ENCODE data around the gene JAK1.
A peak's percentile ranks its signal among the peaks of the same experiment; 100 is the strongest.
"Not testable (repeated sequence)": the region's sequence is repeated elsewhere in the genome, so short reads cannot be mapped to it uniquely, and the experiment has no call there.

The JAK1 gene

DNA sequence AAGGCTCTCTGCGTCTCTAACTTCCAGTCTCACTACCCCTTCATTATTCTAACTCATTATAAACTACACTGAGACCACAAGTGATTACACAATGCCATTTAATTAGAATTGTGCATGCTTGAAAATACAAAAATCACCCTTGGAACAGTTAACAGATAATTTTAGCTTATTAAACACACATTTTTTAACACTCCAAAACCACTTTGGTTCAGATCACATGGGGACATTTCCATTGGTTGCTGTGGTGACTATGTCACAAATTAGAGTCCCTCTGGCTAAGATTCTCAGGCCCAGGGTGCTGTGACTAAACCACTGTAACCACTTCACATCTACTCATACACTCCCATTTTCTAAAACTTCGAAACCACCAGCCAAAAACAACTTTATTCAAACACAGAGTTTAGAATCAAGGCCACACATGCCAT, 43.0 kb downstream of the JAK1 start:
- H3K18ac ChIP-seq (ENCODE audit: low read length), result no peak overlapping the region
- no peak overlapping the region for H3K27ac ChIP-seq (ENCODE audit: low read depth, low read length)

DNA sequence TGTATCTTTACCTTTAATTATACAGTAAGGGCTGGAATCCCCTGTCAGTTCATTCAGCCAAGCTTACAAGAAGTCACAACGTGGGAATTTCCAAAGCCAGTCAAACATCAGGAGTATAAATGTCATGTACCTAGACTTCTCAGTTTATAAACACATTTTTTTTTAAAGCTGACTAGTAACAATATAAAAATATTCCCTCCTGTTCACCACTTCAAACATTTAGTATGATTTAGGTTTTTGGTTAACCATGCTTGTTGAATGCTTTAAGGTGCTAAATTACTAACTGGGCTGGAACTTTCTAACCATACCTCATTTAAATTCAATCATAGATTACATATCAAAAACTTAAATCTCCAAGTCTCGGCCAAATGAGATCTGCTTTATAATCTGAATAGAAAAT, 44.0 kb downstream of the JAK1 start:
- Histone ChIP-seq H3K4me3 (ENCODE audit: low read length) (no peak overlapping the region), H2BK15ac (replicated peaks; ENCODE audit: low read depth) (no peak overlapping the region), H3K9ac (ENCODE audit: low read length) (no peak overlapping the region), H3K23ac (ENCODE audit: low read length) (no peak overlapping the region), H4K5ac (ENCODE audit: low read length) (no peak overlapping the region), H3K4me2 (ENCODE audit: low read length) (no peak overlapping the region), H3K4me1 (ENCODE audit: control insufficient read depth, low read depth, low read length) (peaks cover 5% of the 10 kb centered on the region), H3K18ac (ENCODE audit: low read length) (no peak overlapping the region), H3K4ac (ENCODE audit: low read depth, low read length) (no peak overlapping the region), H3K79me2 (ENCODE audit: control insufficient read depth, insufficient read depth, low read length) (no peaks in the 10 kb centered on the region), H3K27ac (ENCODE audit: low read depth, low read length) (no peak overlapping the region), H3K56ac (ENCODE audit: low read length) (no peak overlapping the region), H4K8ac (ENCODE audit: low read depth, low read length) (no peak overlapping the region), H2BK120ac (ENCODE audit: low read depth, low read length) (no peak overlapping the region), H2AK5ac (ENCODE audit: low read length) (no peak overlapping the region), H3K79me1 (ENCODE audit: low read length) (peaks cover 2% of the 10 kb centered on the region), H3K36me3 (ENCODE audit: control insufficient read depth, insufficient read depth, low read length) (no peaks in the 10 kb centered on the region), H3K27me3 (ENCODE audit: insufficient read depth, low read length, poor library complexity) (no peaks in the 10 kb centered on the region), H2BK5ac (ENCODE audit: low read length) (no peak overlapping the region)
- no peak for DNase-seq
- no CpG with 5 or more reads among the region's 2 CpGs for WGBS (ENCODE audit: extremely low coverage, insufficient coverage, low lambda C conversion rate)

More for the DNA sequence above, 43.0 kb downstream of the JAK1 start:
- Histone ChIP-seq H3K27me3 (ENCODE audit: insufficient read depth, low read length, poor library complexity) (no peaks in the 10 kb centered on the region), H3K79me1 (ENCODE audit: low read length) (peaks cover 2% of the 10 kb centered on the region), H3K4ac (ENCODE audit: low read depth, low read length) (no peak overlapping the region), H3K4me3 (ENCODE audit: low read length) (no peak overlapping the region), H2BK15ac (replicated peaks; ENCODE audit: low read depth) (no peak overlapping the region), H2BK5ac (ENCODE audit: low read length) (no peak overlapping the region), H4K5ac (ENCODE audit: low read length) (no peak overlapping the region), H3K23ac (ENCODE audit: low read length) (no peak overlapping the region), H3K4me2 (ENCODE audit: low read length) (no peak overlapping the region), H2AK5ac (ENCODE audit: low read length) (no peak overlapping the region), H3K79me2 (ENCODE audit: control insufficient read depth, insufficient read depth, low read length) (no peaks in the 10 kb centered on the region), H3K9ac (ENCODE audit: low read length) (no peak overlapping the region), H3K36me3 (ENCODE audit: control insufficient read depth, insufficient read depth, low read length) (no peaks in the 10 kb centered on the region), H3K4me1 (ENCODE audit: control insufficient read depth, low read depth, low read length) (no peaks in the 10 kb centered on the region), H3K56ac (ENCODE audit: low read length) (no peak overlapping the region), H2BK120ac (ENCODE audit: low read depth, low read length) (no peak overlapping the region), H4K8ac (ENCODE audit: low read depth, low read length) (no peak overlapping the region)
- DNase-seq, result no peak
- WGBS (ENCODE audit: extremely low coverage, insufficient coverage, low lambda C conversion rate), result 100% methylated on average over 1 of the region's 2 CpGs

DNA sequence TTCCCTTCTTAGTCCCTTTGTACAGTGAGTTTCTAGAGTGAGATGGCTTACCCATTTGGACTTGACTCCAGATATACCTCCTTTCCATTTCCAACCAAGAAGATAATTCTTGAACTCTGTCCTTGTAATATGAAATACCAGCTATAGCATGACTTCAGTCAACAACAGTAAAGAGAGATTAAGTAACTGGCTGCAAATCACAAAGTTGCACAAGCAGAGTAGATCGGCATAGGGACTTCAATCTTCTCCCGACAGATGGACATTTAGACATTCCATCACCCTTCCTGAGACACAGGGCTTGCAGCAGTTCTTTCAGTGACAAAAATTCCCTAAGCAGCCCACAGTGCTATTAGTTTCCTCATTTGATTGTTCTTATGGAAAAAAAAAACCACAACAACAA, 44.6 kb downstream of the JAK1 start:
- Histone ChIP-seq H4K5ac (ENCODE audit: low read length) (no peak overlapping the region), H3K23ac (ENCODE audit: low read length) (no peak overlapping the region), H3K27ac (ENCODE audit: low read depth, low read length) (no peak overlapping the region), H2BK120ac (ENCODE audit: low read depth, low read length) (no peak overlapping the region), H2BK5ac (ENCODE audit: low read length) (no peak overlapping the region), H4K8ac (ENCODE audit: low read depth, low read length) (no peak overlapping the region), H3K4me1 (ENCODE audit: control insufficient read depth, low read depth, low read length) (peaks cover 6% of the 10 kb centered on the region), H3K9ac (ENCODE audit: low read length) (no peak overlapping the region), H3K4me2 (ENCODE audit: low read length) (no peak overlapping the region), H3K79me2 (ENCODE audit: control insufficient read depth, insufficient read depth, low read length) (no peaks in the 10 kb centered on the region), H3K27me3 (ENCODE audit: insufficient read depth, low read length, poor library complexity) (no peaks in the 10 kb centered on the region), H3K36me3 (ENCODE audit: control insufficient read depth, insufficient read depth, low read length) (no peaks in the 10 kb centered on the region), H3K18ac (ENCODE audit: low read length) (no peak overlapping the region), H3K4me3 (ENCODE audit: low read length) (no peak overlapping the region), H2BK15ac (replicated peaks; ENCODE audit: low read depth) (no peak overlapping the region), H3K56ac (ENCODE audit: low read length) (no peak overlapping the region), H2AK5ac (ENCODE audit: low read length) (no peak overlapping the region), H3K4ac (ENCODE audit: low read depth, low read length) (no peak overlapping the region), H3K79me1 (ENCODE audit: low read length) (peaks cover under 1% of the 10 kb centered on the region)
- no peak for DNase-seq
- no CpG with 5 or more reads among the region's 2 CpGs for WGBS (ENCODE audit: extremely low coverage, insufficient coverage, low lambda C conversion rate)

DNA sequence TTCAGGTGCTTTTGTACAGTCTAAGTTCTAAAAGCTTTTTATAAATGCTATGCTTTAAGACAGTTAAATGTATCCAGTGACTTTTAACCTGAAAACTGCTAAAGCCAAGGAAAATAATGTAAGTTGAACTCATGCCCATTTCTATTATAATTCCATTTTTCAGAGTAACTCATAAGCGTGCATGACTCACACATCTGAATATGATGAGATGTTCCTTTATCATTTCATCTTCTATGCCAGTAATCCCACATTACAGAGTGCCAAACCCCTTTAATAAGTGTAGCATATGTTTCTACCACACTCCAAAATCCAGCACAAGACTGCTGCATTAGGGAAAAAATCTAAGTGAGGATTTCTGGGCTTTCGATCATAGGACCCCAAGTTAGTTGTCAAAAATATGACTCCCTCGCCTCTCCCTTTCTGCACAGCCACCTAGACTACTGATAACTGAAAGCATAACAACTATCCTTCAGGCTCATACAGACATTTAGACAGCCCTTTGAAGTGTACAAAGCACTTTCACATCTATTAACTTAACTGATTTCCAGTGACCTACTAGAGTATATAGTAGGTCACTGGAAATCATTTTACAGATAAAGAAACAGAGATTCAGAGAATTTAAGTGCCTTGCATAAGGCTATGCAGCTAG, 45.3 kb downstream of the JAK1 start:
- Histone ChIP-seq H3K9ac (ENCODE audit: low read length) (no peak overlapping the region), H2BK15ac (replicated peaks; ENCODE audit: low read depth) (no peak overlapping the region), H3K27me3 (ENCODE audit: insufficient read depth, low read length, poor library complexity) (no peaks in the 10 kb centered on the region), H3K4ac (ENCODE audit: low read depth, low read length) (no peak overlapping the region), H3K36me3 (ENCODE audit: control insufficient read depth, insufficient read depth, low read length) (no peaks in the 10 kb centered on the region), H3K23ac (ENCODE audit: low read length) (no peak overlapping the region), H3K4me1 (ENCODE audit: control insufficient read depth, low read depth, low read length) (peaks cover 6% of the 10 kb centered on the region), H2AK5ac (ENCODE audit: low read length) (no peak overlapping the region), H3K4me2 (ENCODE audit: low read length) (no peak overlapping the region), H3K79me2 (ENCODE audit: control insufficient read depth, insufficient read depth, low read length) (no peaks in the 10 kb centered on the region), H3K79me1 (ENCODE audit: low read length) (no peaks in the 10 kb centered on the region), H4K5ac (ENCODE audit: low read length) (no peak overlapping the region), H2BK5ac (ENCODE audit: low read length) (no peak overlapping the region), H2BK120ac (ENCODE audit: low read depth, low read length) (no peak overlapping the region), H3K56ac (ENCODE audit: low read length) (no peak overlapping the region), H3K27ac (ENCODE audit: low read depth, low read length) (no peak overlapping the region), H3K4me3 (ENCODE audit: low read length) (no peak overlapping the region), H3K18ac (ENCODE audit: low read length) (no peak overlapping the region), H4K8ac (ENCODE audit: low read depth, low read length) (no peak overlapping the region)
- DNase-seq, result no peak
- no CpG with 5 or more reads among the region's 3 CpGs for WGBS (ENCODE audit: extremely low coverage, insufficient coverage, low lambda C conversion rate)

DNA sequence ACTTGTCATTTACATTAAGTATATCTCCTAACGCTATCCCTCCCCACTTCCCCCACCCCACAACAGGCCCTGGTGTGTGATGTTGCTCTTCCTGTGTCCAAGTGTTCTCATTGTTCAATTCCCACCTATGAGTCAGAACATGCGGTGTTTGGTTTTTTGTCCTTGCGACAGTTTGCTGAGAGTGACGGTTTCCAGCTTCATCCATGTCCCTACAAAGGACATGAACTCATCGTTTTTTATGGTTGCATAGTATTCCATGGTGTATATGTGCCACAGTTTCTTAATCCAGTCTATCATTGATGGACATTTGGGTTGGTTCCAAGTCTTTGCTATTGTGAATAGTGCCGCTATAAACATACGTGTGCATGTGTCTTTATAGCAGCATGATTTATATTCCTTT, 47.2 kb downstream of the JAK1 start:
- not testable (repeated sequence) for H3K4me2 ChIP-seq (ENCODE audit: low read length); H2AK5ac ChIP-seq (ENCODE audit: low read length); H4K5ac ChIP-seq (ENCODE audit: low read length); H4K8ac ChIP-seq (ENCODE audit: low read depth, low read length); DNase-seq; H3K4me3 ChIP-seq (ENCODE audit: low read length); H3K4ac ChIP-seq (ENCODE audit: low read depth, low read length); H3K23ac ChIP-seq (ENCODE audit: low read length); H3K79me2 ChIP-seq (ENCODE audit: control insufficient read depth, insufficient read depth, low read length); H2BK15ac ChIP-seq (replicated peaks; ENCODE audit: low read depth); H3K56ac ChIP-seq (ENCODE audit: low read length); H3K4me1 ChIP-seq (ENCODE audit: control insufficient read depth, low read depth, low read length); H3K9ac ChIP-seq (ENCODE audit: low read length); H2BK5ac ChIP-seq (ENCODE audit: low read length); H3K27me3 ChIP-seq (ENCODE audit: insufficient read depth, low read length, poor library complexity); H3K18ac ChIP-seq (ENCODE audit: low read length); H3K27ac ChIP-seq (ENCODE audit: low read depth, low read length); H3K36me3 ChIP-seq (ENCODE audit: control insufficient read depth, insufficient read depth, low read length); H2BK120ac ChIP-seq (ENCODE audit: low read depth, low read length); H3K79me1 ChIP-seq (ENCODE audit: low read length)
- WGBS (ENCODE audit: extremely low coverage, insufficient coverage, low lambda C conversion rate), result no CpG with 5 or more reads among the region's 7 CpGs

DNA sequence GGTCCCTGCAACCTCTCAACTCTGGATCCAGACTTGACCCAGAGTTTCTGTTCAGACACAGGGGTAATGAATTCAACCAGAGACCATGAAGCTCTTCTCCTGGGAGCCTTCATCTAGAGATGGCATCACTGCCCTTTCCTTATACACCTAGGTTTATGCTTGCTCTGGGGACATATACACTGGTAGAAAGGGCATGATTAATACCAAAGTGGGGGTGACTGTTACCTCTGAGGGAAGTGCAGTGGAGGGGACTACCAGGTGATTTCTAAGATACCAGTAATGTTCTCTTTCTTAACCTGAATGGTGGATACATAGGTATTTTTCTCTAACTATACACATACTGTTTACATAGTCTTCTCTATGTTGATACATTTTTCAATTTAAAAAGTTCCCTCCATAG, 48.4 kb downstream of the JAK1 start:
- Histone ChIP-seq H2BK120ac (ENCODE audit: low read depth, low read length) (no peak overlapping the region), H2BK5ac (ENCODE audit: low read length) (no peak overlapping the region), H2BK15ac (replicated peaks; ENCODE audit: low read depth) (no peak overlapping the region), H3K27me3 (ENCODE audit: insufficient read depth, low read length, poor library complexity) (no peaks in the 10 kb centered on the region), H3K79me1 (ENCODE audit: low read length) (no peaks in the 10 kb centered on the region), H2AK5ac (ENCODE audit: low read length) (no peak overlapping the region), H3K4me1 (ENCODE audit: control insufficient read depth, low read depth, low read length) (peaks cover 6% of the 10 kb centered on the region), H3K56ac (ENCODE audit: low read length) (no peak overlapping the region), H3K23ac (ENCODE audit: low read length) (no peak overlapping the region), H3K4me2 (ENCODE audit: low read length) (no peak overlapping the region), H3K36me3 (ENCODE audit: control insufficient read depth, insufficient read depth, low read length) (no peaks in the 10 kb centered on the region), H4K5ac (ENCODE audit: low read length) (no peak overlapping the region), H3K9ac (ENCODE audit: low read length) (no peak overlapping the region), H3K4me3 (ENCODE audit: low read length) (no peak overlapping the region), H3K79me2 (ENCODE audit: control insufficient read depth, insufficient read depth, low read length) (no peaks in the 10 kb centered on the region), H3K27ac (ENCODE audit: low read depth, low read length) (no peak overlapping the region), H3K18ac (ENCODE audit: low read length) (no peak overlapping the region), H3K4ac (ENCODE audit: low read depth, low read length) (peak overlapping the region; percentile 2), H4K8ac (ENCODE audit: low read depth, low read length) (no peak overlapping the region)
- DNase-seq, result no peak
